ENCODE results near the gene CDC73. TPM values are rescaled to one million over a fixed set of nuclear protein-coding genes. Genes with fewer than 3 reads are reported as not detected.

The CDC73 gene
- total and polyA plus RNA-seq, 10 of the 15 experiments (the other 5 are each of a cell fraction or from before 2014, with no cell fraction given) = 10.6 to 43.4 (median 21.7) TPM

DNA sequence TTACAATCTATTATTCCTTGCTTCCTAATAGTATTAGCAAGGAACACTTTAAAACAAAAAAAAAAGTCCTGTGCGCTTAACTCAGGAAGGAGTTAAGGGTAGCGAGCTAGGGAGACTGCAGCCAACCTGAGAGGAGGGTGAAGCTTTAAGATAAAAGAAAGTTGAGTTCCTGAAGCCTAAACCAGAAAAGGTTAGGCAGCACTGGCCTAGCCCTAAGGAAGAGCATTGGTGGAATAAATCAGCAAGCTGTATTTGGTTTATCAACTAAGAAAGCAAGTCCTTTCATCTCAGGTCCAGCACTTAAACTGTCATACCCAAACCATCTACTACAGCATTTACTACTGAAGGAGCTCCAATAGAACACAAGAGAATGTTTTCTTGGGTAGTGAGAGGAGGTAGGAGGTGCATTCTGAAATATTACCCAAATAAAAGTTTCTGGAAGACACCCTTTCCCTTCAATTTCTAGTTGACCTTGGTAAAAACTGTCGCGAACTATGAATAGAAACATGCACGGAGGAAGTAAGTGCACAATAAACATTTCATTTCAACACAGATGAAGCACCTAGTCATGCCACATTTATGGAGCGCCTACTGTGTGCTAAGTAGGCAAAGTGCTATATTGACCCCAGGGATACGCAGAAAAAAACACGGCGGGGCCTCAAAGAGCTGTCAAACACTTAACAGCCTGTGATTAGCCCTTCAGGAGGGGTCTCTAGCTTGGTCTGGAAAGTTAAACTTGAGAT, 17.9 kb upstream of the CDC73 start:
- Histone ChIP-seq H2AFZ (ENCODE audit: control insufficient read depth, low read depth, low read length) (peak overlapping the region; percentile 96), H3K9me3 (replicated peaks; ENCODE audit: control insufficient read depth, insufficient read depth, low read length) (no peaks in the 10 kb centered on the region), H3K27ac (ENCODE audit: control insufficient read depth, insufficient read depth) (peak overlapping the region; percentile 46; the same call in 1 of the 2 replicates), H3K36me3 (ENCODE audit: control insufficient read depth in 2 of 2, insufficient read depth in 2 of 2, low read length in 1 of 2) (peaks cover 0 to 9% of the 10 kb centered on the region in 2 experiments; a peak in 1 of 4 replicates), H4K20me1 (ENCODE audit: control insufficient read depth, insufficient read depth) (no peaks in the 10 kb centered on the region), H3K4me3 (peak overlapping the region; percentile 87), H3K4me1 (ENCODE audit: control insufficient read depth, insufficient read depth, low read length) (no peaks in the 10 kb centered on the region), H3K4me2 (ENCODE audit: control insufficient read depth, insufficient read depth) (peak overlapping the region; percentile 75), H3K27me3 (replicated peaks in 1 of 2; ENCODE audit: control insufficient read depth in 2 of 2, insufficient read depth in 2 of 2, low read length in 1 of 2) (no peaks in the 10 kb centered on the region), H3K9ac (ENCODE audit: control insufficient read depth, insufficient read depth, low read length) (peak overlapping the region; percentile 81), H3K79me2 (ENCODE audit: control insufficient read depth, insufficient read depth, low read length) (peaks cover 18% of the 10 kb centered on the region)
- ChIA-PET SMC1A (ENCODE audit: uncharacterized antibody, unreplicated experiment) (interaction anchor here (0.7 to 4.1 kb wide), 12 partner anchors 10 to 60 kb away, joined by 3 to 24 read pairs (median 4); partner anchors contain the start of gene UCHL5), CTCF (interaction anchor here (0.8 to 2.3 kb wide), 14 partner anchors 14 to 88 kb away, joined by 3 to 10 read pairs (median 4); partner anchors contain the start of genes CDC73, RO60 and UCHL5), RAD21 (ENCODE audit: unreplicated experiment) (interaction anchor here (0.8 to 2.5 kb wide), 8 partner anchors 15 to 292 kb away, joined by 3 to 14 read pairs (median 8); partner anchors contain the start of genes CDC73, RO60 and UCHL5), POLR2A (interaction anchor here (0.5 to 3.2 kb wide), 8 partner anchors 17 to 210 kb away, joined by 3 to 26 read pairs (median 4); partner anchors contain the start of genes CDC73, RO60 and UCHL5)
- no TSS peak for BruUV-seq (replicated peaks)
- TF ChIP-seq NFYB (IDR thresholded peaks at IDR 0.05; ENCODE audit: insufficient read depth, low read depth, low read length) = no peak
- TF ChIP-seq GABPA (IDR thresholded peaks at IDR 0.05; ENCODE audit: low read depth) = no peak
- intact Hi-C loops (cut with micrococcal nuclease; ENCODE audit: unreplicated experiment) = loop anchor here (2.0 kb wide), 1 partner anchor 37 kb away; no protein-coding TSS in a partner anchor
- FAIRE-seq (no peak), DNase-seq (ENCODE audit: low read depth, low spot score) (no peak), ATAC-seq (no peak; the same call in 2 of the 3 replicates)
- in situ Hi-C loops (cut with MboI) = no loop called here
- 64% methylated on average over 9 of the region's 9 CpGs for WGBS (ENCODE audit: insufficient coverage, insufficient replicate concordance, low lambda C conversion rate, missing lambda C conversion rate)

DNA sequence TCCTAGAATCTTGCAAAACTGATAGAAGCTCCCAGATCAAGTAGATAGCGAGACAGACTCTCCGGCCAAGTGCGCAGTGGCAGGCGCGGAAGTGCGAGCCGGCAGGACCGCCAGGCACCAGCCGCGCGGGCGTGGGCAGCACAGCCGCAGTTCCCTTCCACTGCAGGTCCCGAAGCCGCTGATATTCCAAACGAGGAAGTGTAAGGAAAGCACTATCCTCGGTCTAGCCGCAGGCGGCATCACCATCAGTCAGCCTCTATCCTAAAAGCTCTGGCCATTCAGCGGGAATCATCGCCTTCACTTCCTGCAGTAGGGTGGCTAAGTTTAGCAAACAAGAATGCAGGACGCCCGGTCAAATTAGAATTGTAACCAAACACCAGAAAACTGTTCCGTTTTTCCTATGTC, 17.3 kb upstream of the CDC73 start:
- Histone ChIP-seq H3K4me1 (ENCODE audit: control insufficient read depth, insufficient read depth, low read length) (no peaks in the 10 kb centered on the region), H3K4me2 (ENCODE audit: control insufficient read depth, insufficient read depth) (peak overlapping the region; percentile 75), H3K9me3 (replicated peaks; ENCODE audit: control insufficient read depth, insufficient read depth, low read length) (no peaks in the 10 kb centered on the region), H2AFZ (ENCODE audit: control insufficient read depth, low read depth, low read length) (peak overlapping the region; percentile 96), H4K20me1 (ENCODE audit: control insufficient read depth, insufficient read depth) (no peaks in the 10 kb centered on the region), H3K79me2 (ENCODE audit: control insufficient read depth, insufficient read depth, low read length) (peaks cover 18% of the 10 kb centered on the region), H3K27ac (ENCODE audit: control insufficient read depth, insufficient read depth) (peak overlapping the region; percentile 46; the same call in 1 of the 2 replicates), H3K4me3 (peak overlapping the region; percentile 87), H3K36me3 (ENCODE audit: control insufficient read depth in 2 of 2, insufficient read depth in 2 of 2, low read length in 1 of 2) (peaks cover 0 to 9% of the 10 kb centered on the region in 2 experiments; a peak in 1 of 4 replicates), H3K9ac (ENCODE audit: control insufficient read depth, insufficient read depth, low read length) (peak overlapping the region; percentile 81), H3K27me3 (replicated peaks in 1 of 2; ENCODE audit: control insufficient read depth in 2 of 2, insufficient read depth in 2 of 2, low read length in 1 of 2) (no peaks in the 10 kb centered on the region)
- POLR2A ChIA-PET = interaction anchor here (0.5 to 3.2 kb wide), 8 partner anchors 16 to 210 kb away, joined by 3 to 26 read pairs (median 4); partner anchors contain the start of genes CDC73, RO60 and UCHL5
- SMC1A ChIA-PET (ENCODE audit: uncharacterized antibody, unreplicated experiment) = interaction anchor here (0.9 to 4.1 kb wide), 11 partner anchors 9 to 48 kb away, joined by 3 to 24 read pairs (median 4); no protein-coding TSS in a partner anchor
- WGBS (ENCODE audit: insufficient coverage, insufficient replicate concordance, low lambda C conversion rate, missing lambda C conversion rate) = 2% methylated on average over 24 of the region's 24 CpGs
- ATAC-seq (peak; percentile 69), FAIRE-seq (no peak), DNase-seq (ENCODE audit: low read depth, low spot score) (no peak)
- BruUV-seq (replicated peaks) = no TSS peak
- in situ Hi-C loops (cut with MboI) = no loop called here
- CTCF ChIA-PET = interaction anchor here (0.8 to 2.3 kb wide), 13 partner anchors 14 to 88 kb away, joined by 3 to 10 read pairs (median 4); partner anchors contain the start of genes CDC73, RO60 and UCHL5
- intact Hi-C loops (cut with micrococcal nuclease; ENCODE audit: unreplicated experiment) = loop anchor here (2.0 kb wide), 1 partner anchor 38 kb away; no protein-coding TSS in a partner anchor
- RAD21 ChIA-PET (ENCODE audit: unreplicated experiment) = interaction anchor here (0.8 to 2.5 kb wide), 11 partner anchors 13 to 627 kb away, joined by 3 to 14 read pairs (median 4); partner anchors contain the start of genes CDC73, RO60 and UCHL5
- TF ChIP-seq, protein P1, sequence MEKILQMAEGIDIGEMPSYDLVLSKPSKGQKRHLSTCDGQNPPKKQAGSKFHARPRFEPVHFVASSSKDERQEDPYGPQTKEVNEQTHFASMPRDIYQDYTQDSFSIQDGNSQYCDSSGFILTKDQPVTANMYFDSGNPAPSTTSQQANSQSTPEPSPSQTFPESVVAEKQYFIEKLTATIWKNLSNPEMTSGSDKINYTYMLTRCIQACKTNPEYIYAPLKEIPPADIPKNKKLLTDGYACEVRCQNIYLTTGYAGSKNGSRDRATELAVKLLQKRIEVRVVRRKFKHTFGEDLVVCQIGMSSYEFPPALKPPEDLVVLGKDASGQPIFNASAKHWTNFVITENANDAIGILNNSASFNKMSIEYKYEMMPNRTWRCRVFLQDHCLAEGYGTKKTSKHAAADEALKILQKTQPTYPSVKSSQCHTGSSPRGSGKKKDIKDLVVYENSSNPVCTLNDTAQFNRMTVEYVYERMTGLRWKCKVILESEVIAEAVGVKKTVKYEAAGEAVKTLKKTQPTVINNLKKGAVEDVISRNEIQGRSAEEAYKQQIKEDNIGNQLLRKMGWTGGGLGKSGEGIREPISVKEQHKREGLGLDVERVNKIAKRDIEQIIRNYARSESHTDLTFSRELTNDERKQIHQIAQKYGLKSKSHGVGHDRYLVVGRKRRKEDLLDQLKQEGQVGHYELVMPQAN (conservative IDR thresholded peaks at IDR 0.05) = peak; percentile 39; the same call in 1 of the 2 replicates
- TF ChIP-seq SPI1 (IDR thresholded peaks at IDR 0.05; ENCODE audit: borderline replicate concordance, insufficient read depth, low read depth, low read length) (peak; percentile 42; the same call in 1 of the 2 replicates), EGR1 (IDR thresholded peaks at IDR 0.05; ENCODE audit: borderline replicate concordance in 1 of 2, low read depth in 2 of 2, low read length in 2 of 2) (peak in 1 of 2 experiments; percentile 45; a peak in 1 of 3 replicates), MTA3 (IDR thresholded peaks at IDR 0.05; ENCODE audit: borderline replicate concordance, low read length) (0 out of 2 replicates have a peak, but pooled peaks have one; percentile 48), ATF7 (IDR thresholded peaks at IDR 0.05; ENCODE audit: low read depth) (no peak), MYC (IDR thresholded peaks at IDR 0.05; ENCODE audit: insufficient read depth, insufficient read length, insufficient replicate concordance, low read length, severe bottlenecking) (peak; percentile 21), ZBED1 (IDR thresholded peaks at IDR 0.05; ENCODE audit: borderline replicate concordance) (0 out of 2 replicates have a peak, but pooled peaks have one; percentile 44)
- TF ChIP-seq, protein P2, sequence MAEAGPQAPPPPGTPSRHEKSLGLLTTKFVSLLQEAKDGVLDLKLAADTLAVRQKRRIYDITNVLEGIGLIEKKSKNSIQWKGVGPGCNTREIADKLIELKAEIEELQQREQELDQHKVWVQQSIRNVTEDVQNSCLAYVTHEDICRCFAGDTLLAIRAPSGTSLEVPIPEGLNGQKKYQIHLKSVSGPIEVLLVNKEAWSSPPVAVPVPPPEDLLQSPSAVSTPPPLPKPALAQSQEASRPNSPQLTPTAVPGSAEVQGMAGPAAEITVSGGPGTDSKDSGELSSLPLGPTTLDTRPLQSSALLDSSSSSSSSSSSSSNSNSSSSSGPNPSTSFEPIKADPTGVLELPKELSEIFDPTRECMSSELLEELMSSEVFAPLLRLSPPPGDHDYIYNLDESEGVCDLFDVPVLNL (IDR thresholded peaks at IDR 0.05; ENCODE audit: low read depth, low read length) = no peak
